Large intestine (tissue), 12 donors: Measurements from ENCODE around the gene CCDC146. TPM values are rescaled to one million over a fixed set of nuclear protein-coding genes. Genes with fewer than 3 reads are reported as not detected.
"Not testable (repeated sequence)": the region's sequence is repeated elsewhere in the genome, so short reads cannot be mapped to it uniquely, and the experiment has no call there.

Source experiments
- DNase-seq, 2 donors: peaks; one replicate each; pipeline versions ENCODE4 v3.0.0 to v3.0.0-alpha.2; 2013
- H3K27ac ChIP-seq: one replicate; pipeline ENCODE4 v1.5.1; 2013; ENCODE audit warnings: low read length
- H3K27me3 ChIP-seq: 2 replicates; pipeline ENCODE4 v1.6.1; 2013; ENCODE audit warnings: low read length; ENCODE audit not compliant: control insufficient read depth, insufficient read depth
- H3K36me3 ChIP-seq: 2 replicates; pipeline ENCODE4 v1.6.1; 2013; ENCODE audit warnings: low read length; ENCODE audit not compliant: control insufficient read depth, insufficient read depth
- H3K4me1 ChIP-seq: one replicate; pipeline ENCODE4 v1.6.1; 2013; ENCODE audit warnings: low read length; ENCODE audit not compliant: control insufficient read depth, insufficient read depth
- H3K4me3 ChIP-seq: one replicate; pipeline ENCODE4 v1.5.1; 2013; ENCODE audit warnings: low read length
- H3K9me3 ChIP-seq: one replicate; pipeline ENCODE4 v1.6.1; 2013; ENCODE audit warnings: mild to moderate bottlenecking, low read depth, low read length, moderate library complexity; ENCODE audit not compliant: control insufficient read depth
- WGBS: methylation state at CpG from one replicate; pipeline ENCODE4 v1.1.5; 2013; ENCODE audit warnings: low lambda C conversion rate; ENCODE audit not compliant: insufficient coverage; 5-methylcytosine and 5-hydroxymethylcytosine counted together
- long read RNA-seq, 11 donors: transcript quantifications; one replicate each; lab custom pipeline, GENCODE V29; 2026
- polyA plus RNA-seq: library from polyadenylated mRNA; unstranded; fragments of 120-200 nt; gene quantifications from one replicate; pipeline ENCODE4 v1.2.1, GENCODE V29; 2013

CCDC146 gene, protein sequence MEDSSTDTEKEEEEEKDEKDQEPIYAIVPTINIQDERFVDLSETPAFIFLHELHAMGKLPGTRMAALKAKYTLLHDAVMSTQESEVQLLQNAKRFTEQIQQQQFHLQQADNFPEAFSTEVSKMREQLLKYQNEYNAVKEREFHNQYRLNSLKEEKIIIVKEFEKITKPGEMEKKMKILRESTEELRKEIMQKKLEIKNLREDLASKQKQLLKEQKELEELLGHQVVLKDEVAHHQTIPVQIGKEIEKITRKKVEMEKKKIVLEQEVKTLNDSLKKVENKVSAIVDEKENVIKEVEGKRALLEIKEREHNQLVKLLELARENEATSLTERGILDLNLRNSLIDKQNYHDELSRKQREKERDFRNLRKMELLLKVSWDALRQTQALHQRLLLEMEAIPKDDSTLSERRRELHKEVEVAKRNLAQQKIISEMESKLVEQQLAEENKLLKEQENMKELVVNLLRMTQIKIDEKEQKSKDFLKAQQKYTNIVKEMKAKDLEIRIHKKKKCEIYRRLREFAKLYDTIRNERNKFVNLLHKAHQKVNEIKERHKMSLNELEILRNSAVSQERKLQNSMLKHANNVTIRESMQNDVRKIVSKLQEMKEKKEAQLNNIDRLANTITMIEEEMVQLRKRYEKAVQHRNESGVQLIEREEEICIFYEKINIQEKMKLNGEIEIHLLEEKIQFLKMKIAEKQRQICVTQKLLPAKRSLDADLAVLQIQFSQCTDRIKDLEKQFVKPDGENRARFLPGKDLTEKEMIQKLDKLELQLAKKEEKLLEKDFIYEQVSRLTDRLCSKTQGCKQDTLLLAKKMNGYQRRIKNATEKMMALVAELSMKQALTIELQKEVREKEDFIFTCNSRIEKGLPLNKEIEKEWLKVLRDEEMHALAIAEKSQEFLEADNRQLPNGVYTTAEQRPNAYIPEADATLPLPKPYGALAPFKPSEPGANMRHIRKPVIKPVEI
- polyA plus RNA-seq: 13.4 TPM
- long read RNA-seq, donor 1, partial matches to known transcripts: 25 of 29 reads
- long read RNA-seq, donor 1, other reads (novel, unspliced or antisense): 0 of 29 reads
- long read RNA-seq, donor 2, transcript CCDC146-204 (5 exons, 1,554 nt): major isoform, 5 of 69 reads
- long read RNA-seq, donor 2, partial matches to known transcripts: 64 of 69 reads
- long read RNA-seq, donor 2, other reads (novel, unspliced or antisense): 0 of 69 reads
- long read RNA-seq, donor 3, partial matches to known transcripts: 29 of 30 reads
- long read RNA-seq, donor 3, other reads (novel, unspliced or antisense): 0 of 30 reads
- long read RNA-seq, donor 4: 0 reads
- long read RNA-seq, donor 5, partial matches to known transcripts: 19 of 22 reads
- long read RNA-seq, donor 5, other reads (novel, unspliced or antisense): 0 of 22 reads
- long read RNA-seq, donor 6, partial matches to known transcripts: 28 of 85 reads
- long read RNA-seq, donor 6, other reads (novel, unspliced or antisense): 55 of 85 reads
- long read RNA-seq, donor 7, partial matches to known transcripts: 7 of 8 reads
- long read RNA-seq, donor 7, other reads (novel, unspliced or antisense): 0 of 8 reads
- long read RNA-seq, donor 8, partial matches to known transcripts: 0 of 3 reads
- long read RNA-seq, donor 8, other reads (novel, unspliced or antisense): 0 of 3 reads
- long read RNA-seq, donor 9, partial matches to known transcripts: 38 of 56 reads
- long read RNA-seq, donor 9, other reads (novel, unspliced or antisense): 14 of 56 reads
- long read RNA-seq, donor 10, partial matches to known transcripts: 0 of 2 reads
- long read RNA-seq, donor 10, other reads (novel, unspliced or antisense): 0 of 2 reads
- long read RNA-seq, donor 11: 0 reads

DNA sequence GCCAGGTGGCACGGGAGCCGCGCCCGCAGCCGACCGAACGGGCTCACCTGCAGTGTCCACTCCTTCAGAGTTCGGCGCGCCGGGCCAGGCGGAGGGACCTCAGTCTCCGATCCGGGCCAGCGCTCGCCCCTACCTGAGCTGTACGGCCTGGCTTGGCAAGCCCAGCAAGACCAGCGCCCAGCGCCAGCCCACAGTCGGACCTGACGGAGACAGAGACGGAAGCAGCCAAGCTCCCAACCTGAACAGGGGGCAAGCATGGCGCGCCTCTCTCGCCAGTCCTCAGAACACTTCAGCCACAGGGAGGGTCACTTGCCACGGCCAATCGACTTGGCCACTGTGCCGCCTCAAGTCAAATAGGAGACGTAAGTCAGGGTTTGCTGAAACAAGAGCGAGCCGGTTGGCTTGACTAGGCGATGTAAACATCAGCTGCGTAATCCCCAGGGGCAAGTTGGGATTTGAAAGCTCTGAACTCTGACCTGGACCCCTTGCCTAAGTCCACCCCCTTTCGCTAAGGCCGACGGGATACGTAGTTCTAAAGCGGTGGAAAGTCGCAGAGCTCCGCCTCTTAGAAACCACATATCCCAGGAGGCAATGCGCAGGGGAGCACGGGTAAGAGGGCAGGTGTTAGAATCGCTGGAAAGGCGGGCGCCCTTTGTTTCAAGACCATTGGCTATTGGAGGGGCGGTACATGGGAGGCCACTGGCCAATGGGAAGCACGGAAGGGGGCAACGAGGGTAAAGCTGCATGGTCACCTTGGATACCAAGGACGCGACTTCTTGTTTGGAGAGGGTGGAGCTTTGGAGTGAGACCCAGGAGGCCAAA, at the start of gene CCDC146:
Gene CCDC146, plus strand, starts transcription at position 756 of the 822 bp plus-strand sequence. CDS start 45,054 bp downstream, outside the sequence.
- no CpG with 5 or more reads among the region's 50 CpGs for whole genome bisulfite sequencing
- peak within 1 kb of the TSS; percentile 84 for H3K4me3 ChIP-seq
- peak; percentile 96 to 98 for DNase-seq
- H3K4me1 ChIP-seq, H3K9me3 ChIP-seq, H3K27me3 ChIP-seq, H3K36me3 ChIP-seq: not testable (repeated sequence)
- peak within 1 kb of the TSS; percentile 51 for H3K27ac ChIP-seq

DNA sequence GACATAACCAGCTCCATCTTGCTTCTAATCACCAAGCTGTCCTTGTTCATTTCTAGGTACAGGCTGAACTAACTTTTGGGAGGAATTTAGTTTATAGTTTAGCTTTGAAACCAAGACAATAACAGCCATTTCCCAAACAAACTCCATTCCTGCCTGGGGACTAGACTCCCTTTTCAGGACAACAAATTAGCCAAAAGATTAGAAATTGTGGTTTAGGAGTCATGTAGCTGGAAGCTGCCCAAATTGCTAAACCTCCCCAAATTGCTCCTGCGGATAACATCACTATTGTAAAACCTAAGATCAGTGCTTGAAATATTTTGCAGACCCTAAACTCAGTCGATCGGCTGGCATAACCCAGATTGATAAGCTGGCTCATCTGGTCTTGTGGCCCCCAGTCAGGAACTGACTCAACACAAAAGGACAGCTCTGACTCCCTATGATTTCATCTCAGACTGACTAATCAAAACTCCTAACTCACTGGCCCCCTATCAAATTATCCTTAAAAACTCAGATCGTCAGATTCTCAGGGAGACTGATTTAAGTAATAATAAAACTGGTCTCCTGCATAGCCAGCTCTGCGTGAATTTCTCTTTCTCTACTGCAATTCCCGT, 47.5 kb upstream of the CCDC146 start:
- H3K36me3 ChIP-seq, DNase-seq, H3K27ac ChIP-seq, H3K4me1 ChIP-seq, H3K4me3 ChIP-seq, H3K27me3 ChIP-seq, H3K9me3 ChIP-seq: not testable (repeated sequence)
- no CpG with 5 or more reads among the region's 6 CpGs for WGBS

DNA sequence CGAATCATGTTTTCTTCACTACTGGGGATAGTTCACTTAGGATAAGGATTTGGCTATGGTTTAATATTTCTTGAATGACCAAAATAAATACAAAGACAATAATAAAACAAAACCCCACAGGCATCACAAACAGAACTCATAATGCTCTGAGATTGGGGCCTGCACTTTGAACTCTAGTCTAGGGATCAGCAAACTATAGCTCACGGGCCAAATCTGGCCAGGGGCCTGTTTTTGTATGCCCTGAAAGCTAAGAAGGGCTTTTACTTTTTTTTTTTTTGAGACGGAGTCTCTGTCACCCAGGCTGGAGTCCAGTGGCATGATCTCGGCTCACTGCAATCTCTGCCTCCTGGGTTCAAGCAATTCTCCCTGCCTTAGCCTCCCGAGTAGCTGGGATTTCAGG, 45.4 kb upstream of the CCDC146 start:
- no CpG with 5 or more reads among the region's 5 CpGs for WGBS
- not testable (repeated sequence) for H3K27me3 ChIP-seq, H3K4me3 ChIP-seq, H3K4me1 ChIP-seq, H3K27ac ChIP-seq, DNase-seq, H3K36me3 ChIP-seq, H3K9me3 ChIP-seq

DNA sequence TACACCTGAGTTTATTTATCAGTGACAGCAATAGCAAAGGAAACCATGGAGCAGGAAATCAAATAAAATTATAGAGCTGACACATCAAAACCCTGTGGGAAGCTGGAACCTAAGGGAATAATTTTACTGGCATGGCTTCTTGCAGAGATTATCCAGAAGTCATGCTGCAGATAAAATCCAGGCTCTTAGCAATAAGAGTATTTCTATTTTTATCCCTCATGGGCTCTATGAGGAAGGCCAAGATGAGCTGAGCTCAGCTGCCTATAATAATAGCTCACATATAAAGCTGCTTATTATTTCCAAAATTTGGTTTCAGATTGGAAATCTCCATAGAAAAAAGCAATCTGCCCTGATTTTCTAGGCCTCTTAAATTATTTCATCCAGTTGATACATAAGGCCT, 43.3 kb upstream of the CCDC146 start:
- H3K9me3 ChIP-seq, DNase-seq, H3K4me3 ChIP-seq, H3K27ac ChIP-seq, H3K4me1 ChIP-seq, H3K36me3 ChIP-seq, H3K27me3 ChIP-seq: not testable (repeated sequence)

DNA sequence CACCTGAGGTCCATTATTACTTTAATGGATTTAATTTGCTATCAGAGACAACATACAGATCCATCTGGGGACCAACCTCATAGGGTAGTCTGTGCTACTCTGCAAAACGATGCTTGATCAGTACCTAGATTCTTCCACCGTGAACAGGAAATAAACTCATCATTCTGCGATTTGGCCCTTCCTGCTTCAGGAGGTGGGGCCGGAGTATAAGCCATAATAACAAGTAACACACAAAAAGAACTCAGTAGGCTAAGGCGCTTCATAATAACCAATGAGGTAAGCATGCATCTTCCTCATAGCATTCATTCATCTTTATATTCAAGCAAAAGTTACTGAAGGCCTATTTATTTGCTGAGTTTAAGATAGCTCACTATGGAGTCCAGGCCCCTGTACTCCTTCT, 42.8 kb upstream of the CCDC146 start:
- H3K4me1 ChIP-seq, H3K36me3 ChIP-seq, H3K27me3 ChIP-seq, H3K4me3 ChIP-seq, H3K9me3 ChIP-seq, H3K27ac ChIP-seq, DNase-seq: not testable (repeated sequence)
- no CpG with 5 or more reads among the region's 5 CpGs for WGBS

DNA sequence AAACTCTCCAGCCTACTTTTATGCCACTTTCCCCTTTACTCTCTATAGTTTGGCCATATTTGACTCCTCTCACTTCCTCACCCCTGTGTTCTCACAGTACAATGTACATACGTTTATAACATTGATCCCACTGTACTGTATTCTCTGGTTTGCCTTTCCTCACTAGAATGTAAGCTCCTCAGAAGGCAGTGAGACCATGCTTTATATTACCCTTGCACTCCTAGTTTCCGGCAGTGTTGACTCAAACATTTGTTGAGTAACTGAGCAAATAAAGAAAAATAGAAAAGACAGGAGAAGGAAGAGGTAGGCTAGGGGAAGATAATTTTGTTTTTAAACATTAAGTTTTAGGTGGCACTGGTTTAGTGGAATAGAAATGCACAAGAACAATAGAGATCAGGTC, 42.2 kb upstream of the CCDC146 start:
- H3K27me3 ChIP-seq, H3K36me3 ChIP-seq, H3K4me1 ChIP-seq, H3K27ac ChIP-seq, H3K9me3 ChIP-seq, H3K4me3 ChIP-seq, DNase-seq: not testable (repeated sequence)
- no CpG with 5 or more reads among the region's 2 CpGs for WGBS

DNA sequence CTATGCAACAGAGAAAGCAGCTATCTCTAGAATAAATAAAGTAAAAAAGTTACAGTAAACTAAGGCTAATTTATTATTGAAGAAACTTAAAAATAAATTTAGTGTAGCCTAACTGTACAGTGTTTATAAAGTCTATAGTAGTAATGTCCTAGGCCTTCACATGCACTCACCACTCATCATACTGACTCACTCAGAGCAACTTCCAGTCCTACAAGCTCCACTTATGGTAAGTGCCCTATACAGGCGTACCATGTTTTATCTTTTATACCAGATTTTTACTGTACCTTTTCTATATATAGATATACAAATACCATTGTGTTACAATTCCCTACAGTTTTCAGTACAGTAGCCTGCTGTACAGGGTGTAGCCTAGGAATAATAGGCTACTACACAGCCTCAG, 40.2 kb upstream of the CCDC146 start:
- not testable (repeated sequence) for H3K4me1 ChIP-seq

DNA sequence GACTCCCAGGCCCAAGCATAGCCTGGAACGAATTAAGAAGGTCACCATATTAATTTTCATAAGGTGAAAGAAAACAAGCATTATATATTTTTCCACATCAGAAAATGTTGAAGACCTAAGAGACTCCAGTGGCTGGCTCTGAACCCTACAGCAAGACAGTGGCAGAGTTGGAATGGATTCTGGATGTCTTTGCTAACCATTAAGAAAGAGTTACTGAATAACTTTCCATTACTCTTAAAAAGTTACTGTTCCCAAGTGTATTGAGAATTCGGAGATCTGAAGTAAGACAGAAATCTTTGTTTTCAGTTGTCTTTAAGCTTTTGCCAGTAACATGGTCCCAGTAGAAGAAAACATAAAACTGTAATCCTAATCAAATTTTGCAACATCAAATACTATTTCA, 30.1 kb upstream of the CCDC146 start:
- H3K4me1 ChIP-seq, H3K4me3 ChIP-seq, DNase-seq, H3K27ac ChIP-seq, H3K9me3 ChIP-seq, H3K27me3 ChIP-seq, H3K36me3 ChIP-seq: not testable (repeated sequence)
- no CpG with 5 or more reads among the region's 2 CpGs for WGBS

More for the DNA sequence above, 40.2 kb upstream of the CCDC146 start:
- not testable (repeated sequence) for H3K27ac ChIP-seq, H3K27me3 ChIP-seq, H3K9me3 ChIP-seq, DNase-seq, H3K4me3 ChIP-seq, H3K36me3 ChIP-seq
- WGBS: no CpG with 5 or more reads among the region's 1 CpG

DNA sequence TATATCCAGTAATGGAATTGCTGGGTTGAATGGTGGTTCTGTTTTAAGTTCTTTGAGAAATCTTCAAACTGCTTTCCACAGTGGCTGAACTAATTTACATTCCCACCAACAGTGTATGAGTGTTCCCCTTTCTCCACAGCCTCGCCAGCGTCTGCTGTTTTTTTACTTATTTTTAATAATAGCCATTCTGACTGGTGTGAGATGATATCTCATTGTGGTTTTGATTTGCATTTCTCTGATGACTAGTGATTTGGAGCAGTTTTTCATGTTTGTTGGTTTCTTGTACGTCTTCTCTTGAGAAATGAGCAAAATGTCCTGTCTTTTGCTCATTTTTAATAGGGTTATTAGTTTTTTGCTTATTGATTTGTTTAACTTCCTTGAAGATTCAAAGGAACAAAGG, 21.9 kb upstream of the CCDC146 start:
- H3K4me1 ChIP-seq, H3K27ac ChIP-seq, H3K9me3 ChIP-seq, H3K4me3 ChIP-seq, H3K36me3 ChIP-seq, DNase-seq, H3K27me3 ChIP-seq: not testable (repeated sequence)
- no CpG with 5 or more reads among the region's 3 CpGs for WGBS
